GM20000 (cell line): ENCODE measurements around the gene ST13.
"Not testable (repeated sequence)": the region's sequence is repeated elsewhere in the genome, so short reads cannot be mapped to it uniquely, and the experiment has no call there.

Experiments used
- DNase-seq: peaks from one replicate; pipeline ENCODE4 v3.0.0; 2012; ENCODE audit warnings: low spot score
- CTCF ChIP-seq: IDR thresholded peaks from 2 replicates; pipeline ENCODE4 v1.5.1; 2012; ENCODE audit warnings: mild to moderate bottlenecking, control low read depth; ENCODE audit errors: extremely low read depth, missing control alignments

ST13 gene

GRCh38 chr22:40803321-40803720, 53.1 kb downstream of the ST13 start:
- DNase-seq, result no peak
- no peak for TF ChIP-seq CTCF

- no peak for DNase-seq
- TF ChIP-seq CTCF, result no peak
Observed at GRCh38 chr22:40799008-40799407, 57.4 kb downstream of the ST13 start.

GRCh38 chr22:40797427-40797826, 59.0 kb downstream of the ST13 start:
- TF ChIP-seq CTCF, result no peak
- DNase-seq, result no peak

- no peak for TF ChIP-seq CTCF
- no peak for DNase-seq
Observed at GRCh38 chr22:40792451-40792850, 64.0 kb downstream of the ST13 start.

- TF ChIP-seq CTCF, result no peak
- DNase-seq, result no peak
Observed at GRCh38 chr22:40791241-40791640, 65.2 kb downstream of the ST13 start.

GRCh38 chr22:40789131-40789530, 67.3 kb downstream of the ST13 start:
- no peak for DNase-seq
- no peak for TF ChIP-seq CTCF

- no peak for DNase-seq
- TF ChIP-seq CTCF, result no peak
Observed at GRCh38 chr22:40782521-40782920, 73.9 kb downstream of the ST13 start.

- not testable (repeated sequence) for DNase-seq
Observed at GRCh38 chr22:40781749-40782148, 74.7 kb downstream of the ST13 start.
